Mesenchymal stem cell (in vitro differentiated cells and primary cell): ENCODE measurements around the gene NUMB.

ENCODE experiments used
- DNase-seq: peaks from one replicate; pipeline ENCODE4 v3.0.0-alpha.2; 2013
- H2AFZ ChIP-seq: one replicate; pipeline ENCODE4 v1.6.1; 2013; ENCODE audit warnings: low read depth, mild to moderate bottlenecking, control low read depth, inconsistent platforms, low read length, moderate library complexity
- H2AK5ac ChIP-seq: 2 replicates; pipeline ENCODE4 v1.6.1; 2013; ENCODE audit warnings: low read length, moderate library complexity, mild to moderate bottlenecking, inconsistent platforms; ENCODE audit not compliant: severe bottlenecking
- H2BK120ac ChIP-seq: one replicate; pipeline ENCODE4 v1.6.1; 2013; ENCODE audit warnings: low read depth, mild to moderate bottlenecking, inconsistent platforms, low read length, moderate library complexity
- H2BK12ac ChIP-seq, 2 experiments: one replicate each; pipeline ENCODE4 v1.6.1; 2013; ENCODE audit warnings: inconsistent platforms in 2 of 2, low read length in 2 of 2, mild to moderate bottlenecking in 2 of 2, moderate library complexity in 2 of 2, control low read depth in 1 of 2
- H2BK15ac ChIP-seq: one replicate; pipeline ENCODE4 v1.6.1; 2013; ENCODE audit warnings: mild to moderate bottlenecking, low read depth, inconsistent platforms; ENCODE audit not compliant: poor library complexity, severe bottlenecking
- H2BK5ac ChIP-seq: 2 replicates; pipeline ENCODE4 v1.6.1; 2013; ENCODE audit warnings: low read depth, mild to moderate bottlenecking, low read length, control low read depth, inconsistent platforms; ENCODE audit not compliant: poor library complexity, severe bottlenecking
- H3K14ac ChIP-seq, 2 experiments: one replicate each; pipeline ENCODE4 v1.6.1; 2013; ENCODE audit warnings: inconsistent platforms in 2 of 2, low read length in 2 of 2, control low read depth in 1 of 2, mild to moderate bottlenecking in 1 of 2, moderate library complexity in 1 of 2
- H3K18ac ChIP-seq, 2 experiments: one replicate each; pipeline ENCODE4 v1.6.1; 2013; ENCODE audit warnings: inconsistent platforms in 2 of 2, low read length in 2 of 2, control low read depth in 1 of 2, low read depth in 1 of 2, mild to moderate bottlenecking in 1 of 2
- H3K23ac ChIP-seq, 2 experiments: one replicate each; pipeline ENCODE4 v1.6.1; 2013; ENCODE audit warnings: inconsistent platforms in 2 of 2, low read length in 2 of 2, mild to moderate bottlenecking in 2 of 2, moderate library complexity in 2 of 2, control low read depth in 1 of 2
- H3K27ac ChIP-seq: 2 replicates; pipeline ENCODE4 v1.5.1; 2013; ENCODE audit warnings: mild to moderate bottlenecking, moderate library complexity, low read length, control low read depth, inconsistent platforms; ENCODE audit not compliant: poor library complexity, severe bottlenecking
- H3K27me3 ChIP-seq, 2 experiments: 2 replicates each; pipeline versions ENCODE4 v1.6.1 to v1.7.0; 2013; ENCODE audit warnings: low read length in 2 of 2, mild to moderate bottlenecking in 2 of 2, moderate library complexity in 2 of 2, control low read depth in 1 of 2, inconsistent platforms in 1 of 2; ENCODE audit not compliant: control insufficient read depth in 1 of 2, insufficient read depth in 1 of 2
- H3K36me3 ChIP-seq, 2 experiments: 2 replicates each; pipeline versions ENCODE4 v1.6.1 to v1.7.0; 2013; ENCODE audit warnings: low read length in 2 of 2, control low read depth in 1 of 2, inconsistent platforms in 1 of 2, low read depth in 1 of 2, mild to moderate bottlenecking in 1 of 2; ENCODE audit not compliant: insufficient read depth in 2 of 2, control insufficient read depth in 1 of 2
- H3K4ac ChIP-seq, 2 experiments: one replicate each; pipeline ENCODE4 v1.6.1; 2013; ENCODE audit warnings: inconsistent platforms in 2 of 2, low read length in 2 of 2, mild to moderate bottlenecking in 2 of 2, moderate library complexity in 2 of 2, control low read depth in 1 of 2, low read depth in 1 of 2
- H3K4me1 ChIP-seq: 2 replicates; pipeline ENCODE4 v1.6.1; 2013; ENCODE audit warnings: low read depth, low read length, control low read depth; ENCODE audit not compliant: control insufficient read depth, insufficient read depth
- H3K4me2 ChIP-seq: 2 replicates; pipeline ENCODE4 v1.6.1; 2013; ENCODE audit warnings: low read length, mild to moderate bottlenecking, inconsistent platforms; ENCODE audit not compliant: poor library complexity, severe bottlenecking
- H3K4me3 ChIP-seq, 2 experiments: 2 replicates each; pipeline versions ENCODE4 v1.5.1 to v1.7.0; 2013; ENCODE audit warnings: low read length in 2 of 2, mild to moderate bottlenecking in 2 of 2, control low read depth in 1 of 2, low read depth in 1 of 2; ENCODE audit not compliant: insufficient read depth in 1 of 2
- H3K79me1 ChIP-seq: replicated peaks from 2 replicates; pipeline ENCODE4 v1.6.1; 2013; ENCODE audit warnings: mild to moderate bottlenecking, control low read depth, low read length, inconsistent platforms; ENCODE audit not compliant: poor library complexity, severe bottlenecking
- H3K9ac ChIP-seq: 2 replicates; pipeline ENCODE4 v1.7.0; 2013; ENCODE audit warnings: mild to moderate bottlenecking, low read length, moderate library complexity
- H3K9me3 ChIP-seq: 2 replicates; pipeline ENCODE4 v1.7.0; 2013; ENCODE audit warnings: mild to moderate bottlenecking, low read length; ENCODE audit not compliant: control insufficient read depth
- H4K8ac ChIP-seq: one replicate; pipeline ENCODE4 v1.6.1; 2013; ENCODE audit warnings: inconsistent platforms, mild to moderate bottlenecking, low read length, moderate library complexity
- H4K91ac ChIP-seq: one replicate; pipeline ENCODE4 v1.6.1; 2013; ENCODE audit warnings: mild to moderate bottlenecking, low read length, inconsistent platforms
- WGBS: methylation state at CpG from one replicate; pipeline ENCODE4 v1.1.7; 2013; ENCODE audit warnings: mixed read lengths; 5-methylcytosine and 5-hydroxymethylcytosine counted together

NUMB gene

GRCh38 chr14:73242357-73242901, 215.9 kb downstream of the NUMB start:
- no peak overlapping the region for H2BK12ac ChIP-seq
- peaks cover 0 to 19% of the 10 kb centered on the region in 2 experiments for H3K27me3 ChIP-seq
- no peak overlapping the region for H2AFZ ChIP-seq
- no peak overlapping the region for H4K8ac ChIP-seq
- H3K4me3 ChIP-seq: peak overlapping the region in 1 of 2 experiments; percentile 62
- H3K9me3 ChIP-seq: no peaks in the 10 kb centered on the region
- H3K27ac ChIP-seq: peak overlapping the region; percentile 55
- no peak overlapping the region for H2BK5ac ChIP-seq
- 87% methylated on average over 4 of the region's 6 CpGs for WGBS
- no peak overlapping the region for H2BK15ac ChIP-seq
- no peak overlapping the region for H2AK5ac ChIP-seq
- peak overlapping the region; percentile 2 for H3K4me2 ChIP-seq
- no peak overlapping the region for H4K91ac ChIP-seq
- H3K18ac ChIP-seq: no peak overlapping the region
- H3K9ac ChIP-seq: peak overlapping the region; percentile 60
- H3K23ac ChIP-seq: no peak overlapping the region
- H2BK120ac ChIP-seq: no peak overlapping the region
- H3K4me1 ChIP-seq: peaks cover 64% of the 10 kb centered on the region
- no peak for DNase-seq
- peaks cover 18% of the 10 kb centered on the region for H3K79me1 ChIP-seq
- peaks cover 0 to 26% of the 10 kb centered on the region in 2 experiments for H3K36me3 ChIP-seq
- H3K14ac ChIP-seq: no peak overlapping the region
- H3K4ac ChIP-seq: no peak overlapping the region

DNA sequence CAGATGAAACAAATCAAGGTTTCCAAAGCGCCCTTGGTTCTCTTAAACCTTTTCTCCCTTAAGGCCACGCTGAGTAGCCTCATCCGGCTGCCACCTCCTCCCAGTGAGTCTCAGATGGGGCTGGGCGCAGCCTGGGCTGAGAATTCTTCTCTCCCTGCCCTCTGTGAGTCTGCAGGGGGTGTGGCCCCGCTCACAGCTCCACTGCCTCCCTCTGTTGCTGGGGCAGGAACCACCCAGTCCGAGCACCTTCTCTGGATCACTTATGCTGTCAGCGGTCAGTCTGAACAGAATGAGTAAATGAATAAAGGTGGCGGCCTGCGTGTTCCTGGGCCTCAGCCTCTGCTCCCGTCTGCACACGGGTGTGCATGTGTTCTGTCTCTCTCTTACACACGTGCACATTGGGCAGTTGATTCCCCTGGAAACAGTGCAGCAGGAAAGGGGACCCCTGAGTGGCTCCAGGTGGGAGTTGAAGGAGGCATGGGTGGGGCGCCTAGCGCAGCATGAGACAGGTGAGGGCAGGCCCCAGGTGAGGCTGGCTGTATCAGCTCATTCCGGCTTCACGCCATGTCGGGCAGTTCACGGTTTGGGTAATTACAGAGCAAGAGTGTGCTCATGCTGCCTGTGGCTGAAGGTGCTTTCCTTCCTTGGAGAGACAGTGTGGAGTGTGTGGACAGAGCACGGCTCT, 216.7 kb downstream of the NUMB start:
- Histone ChIP-seq H3K27me3 (peaks cover 5 to 27% of the 10 kb centered on the region in 2 experiments), H4K91ac (no peak overlapping the region), H3K27ac (peak overlapping the region; percentile 55), H3K79me1 (peaks cover 14% of the 10 kb centered on the region), H2AK5ac (peak overlapping the region; percentile 60), H2BK12ac (no peak overlapping the region), H2BK5ac (peak overlapping the region; percentile 14), H3K4ac (no peak overlapping the region), H3K4me2 (no peak overlapping the region), H3K36me3 (peaks cover 0 to 26% of the 10 kb centered on the region in 2 experiments), H3K23ac (no peak overlapping the region), H3K9ac (no peak overlapping the region), H3K18ac (no peak overlapping the region), H3K14ac (peak overlapping the region in 1 of 2 experiments; percentile 4), H2BK120ac (no peak overlapping the region), H3K4me1 (peaks cover 64% of the 10 kb centered on the region), H3K9me3 (no peaks in the 10 kb centered on the region), H3K4me3 (peak overlapping the region in 1 of 2 experiments; percentile 62), H4K8ac (no peak overlapping the region), H2BK15ac (no peak overlapping the region), H2AFZ (no peak overlapping the region)
- WGBS: 80% methylated on average over 19 of the region's 19 CpGs
- DNase-seq: no peak

- peak overlapping the region; percentile 12 for H3K27ac ChIP-seq
- peak overlapping the region in 1 of 2 experiments; percentile 10 for H3K4me3 ChIP-seq
- peaks cover 67% of the 10 kb centered on the region for H3K4me1 ChIP-seq
- H3K79me1 ChIP-seq: peaks cover 14% of the 10 kb centered on the region
- H4K91ac ChIP-seq: peak overlapping the region; percentile 8
- no peak overlapping the region for H3K4ac ChIP-seq
- H2AFZ ChIP-seq: no peak overlapping the region
- no peak overlapping the region for H3K4me2 ChIP-seq
- peaks cover 5 to 34% of the 10 kb centered on the region in 2 experiments for H3K27me3 ChIP-seq
- no peaks in the 10 kb centered on the region for H3K9me3 ChIP-seq
- H3K36me3 ChIP-seq: peaks cover 0 to 25% of the 10 kb centered on the region in 2 experiments
- H3K9ac ChIP-seq: no peak overlapping the region
- DNase-seq: no peak
- H2BK15ac ChIP-seq: no peak overlapping the region
- peak overlapping the region; percentile 77 for H2AK5ac ChIP-seq
- H3K18ac ChIP-seq: no peak overlapping the region
- no peak overlapping the region for H3K14ac ChIP-seq
- H2BK120ac ChIP-seq: no peak overlapping the region
- peak overlapping the region in 1 of 2 experiments; percentile 23 for H3K23ac ChIP-seq
- no peak overlapping the region for H2BK12ac ChIP-seq
- WGBS: 83% methylated on average over 10 of the region's 10 CpGs
- no peak overlapping the region for H2BK5ac ChIP-seq
- peak overlapping the region; percentile 46 for H4K8ac ChIP-seq
These were observed 217.4 kb downstream of the NUMB start for GRCh38 chr14:73240816-73241480.
